Neuronal stem cell (in vitro differentiated cells): ENCODE data around the gene ZNF107.

ENCODE experiments used
- DNase-seq: peaks from one replicate; pipeline ENCODE4 v3.0.0-alpha.2; 2013; ENCODE audit warnings: low spot score
- H2AFZ ChIP-seq: one replicate; pipeline ENCODE4 v1.6.1; 2013; ENCODE audit warnings: mild to moderate bottlenecking, low read length, inconsistent platforms
- H2AK5ac ChIP-seq: 2 replicates; pipeline ENCODE4 v1.6.1; 2013; ENCODE audit warnings: low read depth, mild to moderate bottlenecking, inconsistent platforms, low read length, moderate library complexity, mixed read lengths
- H2BK120ac ChIP-seq: 2 replicates; pipeline ENCODE4 v1.6.1; 2013; ENCODE audit warnings: low read depth, mild to moderate bottlenecking, inconsistent platforms, low read length, moderate library complexity, mixed read lengths
- H2BK12ac ChIP-seq: one replicate; pipeline ENCODE4 v1.6.1; 2013; ENCODE audit warnings: low read length, inconsistent platforms
- H2BK15ac ChIP-seq: 2 replicates; pipeline ENCODE4 v1.6.1; 2013; ENCODE audit warnings: mild to moderate bottlenecking, low read length, inconsistent platforms, mixed read lengths
- H2BK5ac ChIP-seq: one replicate; pipeline ENCODE4 v1.6.1; 2013; ENCODE audit warnings: inconsistent platforms, mild to moderate bottlenecking, low read length, moderate library complexity
- H3K14ac ChIP-seq: one replicate; pipeline ENCODE4 v1.6.1; 2013; ENCODE audit warnings: low read length, inconsistent platforms
- H3K18ac ChIP-seq: 2 replicates; pipeline ENCODE4 v1.6.1; 2013; ENCODE audit warnings: low read length, inconsistent platforms
- H3K23ac ChIP-seq: 2 replicates; pipeline ENCODE4 v1.6.1; 2013; ENCODE audit warnings: low read depth, mild to moderate bottlenecking, mixed read lengths, low read length, inconsistent platforms; ENCODE audit not compliant: poor library complexity
- H3K27ac ChIP-seq: replicated peaks from 3 replicates; pipeline ENCODE4 v1.5.1; 2013; ENCODE audit warnings: low read length, inconsistent platforms
- H3K27me3 ChIP-seq, 3 experiments: 2 replicates each; pipeline ENCODE4 v1.6.1; 2013; ENCODE audit warnings: low read length in 3 of 3, mild to moderate bottlenecking in 2 of 3, inconsistent platforms in 1 of 3, low read depth in 1 of 3, mixed read lengths in 1 of 3, moderate library complexity in 1 of 3; ENCODE audit not compliant: control insufficient read depth in 3 of 3, insufficient read depth in 3 of 3
- H3K36me3 ChIP-seq, 2 donors: replicated peaks in 1 of 2; 2 replicates each; pipeline ENCODE4 v1.6.1; 2013; ENCODE audit warnings: low read length in 2 of 2; ENCODE audit not compliant: control insufficient read depth in 2 of 2, insufficient read depth in 2 of 2
- H3K4ac ChIP-seq: 2 replicates; pipeline ENCODE4 v1.6.1; 2013; ENCODE audit warnings: inconsistent platforms, mild to moderate bottlenecking, low read length, moderate library complexity
- H3K4me1 ChIP-seq, 2 donors: 1 replicate in 1 of 2; 2 replicates in 1 of 2; pipeline ENCODE4 v1.6.1; 2013; ENCODE audit warnings: low read length in 2 of 2, low read depth in 1 of 2; ENCODE audit not compliant: control insufficient read depth in 2 of 2, insufficient read depth in 1 of 2
- H3K4me2 ChIP-seq: one replicate; pipeline ENCODE4 v1.6.1; 2013; ENCODE audit warnings: mild to moderate bottlenecking, low read length, inconsistent platforms; ENCODE audit not compliant: insufficient read depth, poor library complexity, severe bottlenecking
- H3K4me3 ChIP-seq, 2 donors: 2 replicates each; pipeline ENCODE4 v1.5.1; 2013; ENCODE audit warnings: low read length in 2 of 2, mild to moderate bottlenecking in 2 of 2, inconsistent platforms in 1 of 2, moderate library complexity in 1 of 2
- H3K79me1 ChIP-seq: one replicate; pipeline ENCODE4 v1.6.1; 2013; ENCODE audit warnings: low read depth, mild to moderate bottlenecking, inconsistent platforms, low read length, moderate library complexity
- H3K9ac ChIP-seq: one replicate; pipeline ENCODE4 v1.6.1; 2013; ENCODE audit warnings: mild to moderate bottlenecking, low read depth, low read length, inconsistent platforms; ENCODE audit not compliant: poor library complexity
- H3K9me3 ChIP-seq, 2 donors: replicated peaks in 1 of 2; 2 replicates each; pipeline versions ENCODE3 to v1.6.1; 2013; ENCODE audit warnings: low read length in 2 of 2, mild to moderate bottlenecking in 2 of 2, inconsistent platforms in 1 of 2, low read depth in 1 of 2, mixed read lengths in 1 of 2, moderate library complexity in 1 of 2; ENCODE audit not compliant: control insufficient read depth in 2 of 2, insufficient read depth in 1 of 2
- H4K8ac ChIP-seq: one replicate; pipeline ENCODE4 v1.6.1; 2013; ENCODE audit warnings: low read depth, mild to moderate bottlenecking, inconsistent platforms, low read length, moderate library complexity
- H4K91ac ChIP-seq: one replicate; pipeline ENCODE4 v1.6.1; 2013; ENCODE audit warnings: low read length, low read depth, mild to moderate bottlenecking, inconsistent platforms; ENCODE audit not compliant: poor library complexity
- WGBS, 2 donors: extraction: QIAGEN DNeasy Blood & Tissue Kit; methylation state at CpG; one replicate each; pipeline ENCODE4 v1.1.7; 2013; ENCODE audit warnings: missing lambda C conversion rate in 2 of 2, mixed read lengths in 1 of 2; ENCODE audit not compliant: insufficient read length in 2 of 2, insufficient replicate concordance in 1 of 2; ENCODE audit errors: extremely low coverage in 2 of 2; 5-methylcytosine and 5-hydroxymethylcytosine counted together

ZNF107 gene

GRCh38 chr7:64639267-64640001 lies 26.5 kb upstream of the ZNF107 start:
- Histone ChIP-seq H3K79me1 (no peaks in the 10 kb centered on the region), H2AFZ (no peak overlapping the region), H3K23ac (no peak overlapping the region), H3K4me1 (no peaks in the 10 kb centered on the region), H3K27me3 (no peaks in the 10 kb centered on the region), H3K9me3 (peaks cover 0 to 63% of the 10 kb centered on the region in 2 donors), H3K14ac (no peak overlapping the region), H3K18ac (no peak overlapping the region), H3K4me3 (no peak overlapping the region), H2BK12ac (no peak overlapping the region), H2BK15ac (no peak overlapping the region), H3K4ac (no peak overlapping the region), H3K36me3 (no peaks in the 10 kb centered on the region), H2AK5ac (no peak overlapping the region), H3K4me2 (no peak overlapping the region), H4K91ac (no peak overlapping the region), H2BK5ac (no peak overlapping the region), H3K27ac (no peak overlapping the region), H2BK120ac (no peak overlapping the region), H3K9ac (no peak overlapping the region), H4K8ac (no peak overlapping the region)
- WGBS, 2 donors = no CpG with 5 or more reads among the region's 2 CpGs
- DNase-seq = no peak

- no peaks in the 10 kb centered on the region for H3K27me3 ChIP-seq
- no peak overlapping the region for H3K27ac ChIP-seq
- H4K8ac ChIP-seq = no peak overlapping the region
- no peak overlapping the region for H2BK5ac ChIP-seq
- H3K9ac ChIP-seq = no peak overlapping the region
- H3K79me1 ChIP-seq = no peaks in the 10 kb centered on the region
- no CpG with 5 or more reads among the region's 3 CpGs for WGBS, 2 donors
- no peak overlapping the region for H3K14ac ChIP-seq
- no peak for DNase-seq
- no peak overlapping the region for H4K91ac ChIP-seq
- H3K23ac ChIP-seq = no peak overlapping the region
- no peak overlapping the region for H3K4me3 ChIP-seq
- H2AFZ ChIP-seq = no peak overlapping the region
- H3K36me3 ChIP-seq = no peaks in the 10 kb centered on the region
- no peak overlapping the region for H3K4me2 ChIP-seq
- H2BK15ac ChIP-seq = no peak overlapping the region
- H2BK12ac ChIP-seq = no peak overlapping the region
- no peaks in the 10 kb centered on the region for H3K4me1 ChIP-seq
- H3K9me3 ChIP-seq = peaks cover 0 to 57% of the 10 kb centered on the region in 2 donors
- no peak overlapping the region for H3K4ac ChIP-seq
- no peak overlapping the region for H2AK5ac ChIP-seq
- no peak overlapping the region for H3K18ac ChIP-seq
- H2BK120ac ChIP-seq = no peak overlapping the region
Measured at GRCh38 chr7:64640504-64640903, 25.4 kb upstream of the ZNF107 start.

GRCh38 chr7:64642046-64642445 lies 23.9 kb upstream of the ZNF107 start:
- Histone ChIP-seq H3K18ac (no peak overlapping the region), H3K36me3 (no peaks in the 10 kb centered on the region), H3K9ac (no peak overlapping the region), H2AK5ac (no peak overlapping the region), H3K27me3 (no peaks in the 10 kb centered on the region), H3K4ac (no peak overlapping the region), H3K23ac (no peak overlapping the region), H3K4me2 (no peak overlapping the region), H2BK15ac (no peak overlapping the region), H3K27ac (no peak overlapping the region), H2BK5ac (no peak overlapping the region), H4K8ac (no peak overlapping the region), H4K91ac (no peak overlapping the region), H3K4me3 (no peak overlapping the region), H3K79me1 (no peaks in the 10 kb centered on the region), H2BK120ac (no peak overlapping the region), H2BK12ac (no peak overlapping the region), H3K4me1 (no peaks in the 10 kb centered on the region), H3K9me3 (peaks cover 0 to 43% of the 10 kb centered on the region in 2 donors), H3K14ac (no peak overlapping the region), H2AFZ (no peak overlapping the region)
- DNase-seq = no peak
- no CpG with 5 or more reads among the region's 4 CpGs for WGBS, 2 donors

- H2BK120ac ChIP-seq = no peak overlapping the region
- H3K27me3 ChIP-seq = no peaks in the 10 kb centered on the region
- H3K4me2 ChIP-seq = no peak overlapping the region
- H3K79me1 ChIP-seq = no peaks in the 10 kb centered on the region
- no peak overlapping the region for H4K8ac ChIP-seq
- no peak overlapping the region for H2AK5ac ChIP-seq
- peak overlapping the region; percentile 53 for H4K91ac ChIP-seq
- H2AFZ ChIP-seq = no peak overlapping the region
- H3K18ac ChIP-seq = no peak overlapping the region
- H2BK5ac ChIP-seq = no peak overlapping the region
- H3K9me3 ChIP-seq = peaks cover 0 to 40% of the 10 kb centered on the region in 2 donors
- no peak overlapping the region for H3K27ac ChIP-seq
- DNase-seq = no peak
- no peaks in the 10 kb centered on the region for H3K36me3 ChIP-seq
- no peak overlapping the region for H3K4me3 ChIP-seq
- H3K14ac ChIP-seq = no peak overlapping the region
- H3K9ac ChIP-seq = no peak overlapping the region
- no peak overlapping the region for H3K4ac ChIP-seq
- no peak overlapping the region for H3K23ac ChIP-seq
- H2BK15ac ChIP-seq = no peak overlapping the region
- no peaks in the 10 kb centered on the region for H3K4me1 ChIP-seq
- H2BK12ac ChIP-seq = no peak overlapping the region
- WGBS, 2 donors = no CpG with 5 or more reads among the region's 2 CpGs
Measured at GRCh38 chr7:64642875-64643274, 23.1 kb upstream of the ZNF107 start.
